Natural killer cell (primary cell): ENCODE data around the gene ADCY5. TPM values are rescaled to one million over a fixed set of nuclear protein-coding genes. Genes with fewer than 3 reads are reported as not detected.

Source experiments
- ATAC-seq, 3 donors: fragments of 150-1000 bp in 2 of 3; fragments of 200-7000 bp in 1 of 3; cut with Tn5 transposase; 1 replicate in 1 of 3; 2 replicates in 2 of 3; pipeline ENCODE4 v1.10.0; 2021; ENCODE audit warnings: mild to moderate bottlenecking in 2 of 3, moderate library complexity in 2 of 3
- DNase-seq, 2 donors: peaks; one replicate each; pipeline versions ENCODE4 v3.0.0 to v3.0.0-alpha.2; 2013 to 2021; ENCODE audit warnings: mixed read lengths in 1 of 2
- H3K27ac ChIP-seq: one replicate; pipeline ENCODE4 v1.5.1; 2013; ENCODE audit warnings: mild to moderate bottlenecking, low read length
- H3K27me3 ChIP-seq: one replicate; pipeline ENCODE4 v1.6.1; 2013; ENCODE audit warnings: low read length; ENCODE audit not compliant: control insufficient read depth, insufficient read depth
- H3K36me3 ChIP-seq: one replicate; pipeline ENCODE4 v1.6.1; 2013; ENCODE audit warnings: low read length; ENCODE audit not compliant: control insufficient read depth, insufficient read depth
- H3K4me1 ChIP-seq: one replicate; pipeline ENCODE4 v1.6.1; 2013; ENCODE audit warnings: low read length; ENCODE audit not compliant: control insufficient read depth, insufficient read depth
- H3K4me3 ChIP-seq: one replicate; pipeline ENCODE4 v1.5.1; 2013; ENCODE audit warnings: low read length
- H3K9me3 ChIP-seq: one replicate; pipeline ENCODE4 v1.6.1; 2013; ENCODE audit warnings: low read length; ENCODE audit not compliant: control insufficient read depth, insufficient read depth
- H3K27ac Mint-ChIP-seq, 2 donors: one replicate each; pipeline ENCODE4 v1.8.0; 2022; ENCODE audit warnings: mild to moderate bottlenecking in 2 of 2, mixed read lengths in 2 of 2, moderate library complexity in 1 of 2
- H3K27me3 Mint-ChIP-seq, 2 donors: one replicate each; pipeline ENCODE4 v1.8.0; 2022; ENCODE audit warnings: low read depth in 2 of 2, mixed read lengths in 2 of 2
- H3K36me3 Mint-ChIP-seq: one replicate; pipeline ENCODE4 v1.8.0; 2022; ENCODE audit warnings: mixed read lengths
- H3K4me1 Mint-ChIP-seq, 2 donors: one replicate each; pipeline ENCODE4 v1.8.0; 2022; ENCODE audit warnings: mixed read lengths in 2 of 2
- H3K4me3 Mint-ChIP-seq: one replicate; pipeline ENCODE4 v1.8.0; 2022; ENCODE audit warnings: mild to moderate bottlenecking, moderate library complexity, mixed read lengths
- H3K9me3 Mint-ChIP-seq, 2 donors: one replicate each; pipeline ENCODE4 v1.8.0; 2022; ENCODE audit warnings: mixed read lengths in 2 of 2
- CTCF ChIP-seq: fragments of 200-600 bp; IDR thresholded peaks from one replicate; pipeline ENCODE4 v1.8.0; 2022; ENCODE audit warnings: antibody characterized with exemption
- WGBS: methylation state at CpG from one replicate; pipeline ENCODE4 v1.1.7; 2013; ENCODE audit warnings: missing lambda C conversion rate; ENCODE audit not compliant: insufficient coverage; 5-methylcytosine and 5-hydroxymethylcytosine counted together
- intact Hi-C: fragments of 100-400 bp; cut with micrococcal nuclease; formaldehyde crosslinking; loops from one replicate; pipeline ENCODE4 v1.14.2; 2022
- total RNA-seq, 4 donors: library from RNA; stranded (reverse); fragments of 120-200 nt in 1 of 4; gene quantifications; one replicate each; pipeline versions ENCODE4 v1.2.3 to v1.2.4, GENCODE V29; 2013 to 2022

The ADCY5 gene
- total RNA-seq, 3 donors from 2014 or later (not counting 1 experiment from before 2014, with no cell fraction given), result not detected

DNA sequence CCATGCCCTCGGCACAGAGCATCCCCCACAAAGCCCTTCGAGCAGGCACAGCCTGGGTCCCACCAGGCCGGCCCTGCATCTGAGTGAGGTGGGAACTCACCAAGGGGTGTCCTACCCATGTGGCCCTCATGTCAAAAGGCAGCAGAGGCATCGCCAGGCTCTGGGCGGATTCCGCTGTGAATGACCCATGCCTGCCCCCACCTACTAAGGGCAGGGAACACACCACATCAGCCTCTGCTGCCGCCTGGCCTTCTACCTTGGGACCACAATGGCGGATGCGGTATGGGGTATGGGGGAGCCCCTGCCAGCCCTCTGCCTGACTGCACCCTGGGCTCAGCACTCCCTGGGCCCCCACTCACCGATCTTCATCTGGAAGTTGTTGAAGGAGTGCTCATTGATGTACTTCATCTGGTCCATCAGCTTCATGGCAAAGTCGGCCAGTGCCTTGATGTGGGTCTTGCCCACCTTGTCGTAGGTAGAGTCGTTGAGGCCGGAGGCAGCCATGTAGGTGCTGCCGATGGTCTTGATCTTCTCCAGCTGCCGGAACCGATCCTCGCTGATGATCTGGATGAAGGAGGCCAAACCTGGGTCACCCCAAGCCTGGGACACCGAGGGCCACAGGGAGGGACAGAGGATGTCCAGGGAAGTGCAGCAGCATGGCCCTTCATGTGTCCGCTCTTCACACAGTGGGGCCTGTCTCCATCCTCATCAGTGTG, 159.3 kb downstream of the ADCY5 start:
- H3K36me3 Mint-ChIP-seq, result no peaks in the 10 kb centered on the region

GRCh38 chr3:123287962-123288302, 161.0 kb downstream of the ADCY5 start:
- DNase-seq, result no peak
- no peak for TF ChIP-seq CTCF
- H3K27me3 ChIP-seq, result no peaks in the 10 kb centered on the region
- no peak for ATAC-seq
- H3K27ac ChIP-seq, result no peak overlapping the region
- Mint-ChIP-seq H3K27ac (no peak overlapping the region), H3K9me3 (no peaks in the 10 kb centered on the region), H3K4me3 (no peak overlapping the region), H3K27me3 (no peaks in the 10 kb centered on the region), H3K36me3 (no peaks in the 10 kb centered on the region), H3K4me1 (peaks cover 0 to 5% of the 10 kb centered on the region in 2 donors)
- H3K9me3 ChIP-seq, result no peaks in the 10 kb centered on the region
- intact Hi-C loops, result no loop called here
- H3K4me3 ChIP-seq, result no peak overlapping the region
- no peaks in the 10 kb centered on the region for H3K4me1 ChIP-seq
- no peaks in the 10 kb centered on the region for H3K36me3 ChIP-seq
- 82% methylated on average over 6 of the region's 6 CpGs for WGBS

More for the DNA sequence above, 159.3 kb downstream of the ADCY5 start:
- ATAC-seq, result no peak
- WGBS, result 95% methylated on average over 20 of the region's 20 CpGs
- no peak overlapping the region for H3K4me3 ChIP-seq
- intact Hi-C loops, result no loop called here
- no peak for DNase-seq
- no peaks in the 10 kb centered on the region for H3K36me3 ChIP-seq
- no peaks in the 10 kb centered on the region for H3K27me3 ChIP-seq
- no peak for TF ChIP-seq CTCF
- H3K4me1 Mint-ChIP-seq, result peaks cover 0 to 5% of the 10 kb centered on the region in 2 donors
- no peaks in the 10 kb centered on the region for H3K9me3 ChIP-seq
- no peaks in the 10 kb centered on the region for H3K4me1 ChIP-seq
- no peak overlapping the region for H3K27ac Mint-ChIP-seq
- no peak overlapping the region for H3K4me3 Mint-ChIP-seq
- H3K27ac ChIP-seq, result no peak overlapping the region
- H3K9me3 Mint-ChIP-seq, result no peaks in the 10 kb centered on the region
- H3K27me3 Mint-ChIP-seq, result no peaks in the 10 kb centered on the region

DNA sequence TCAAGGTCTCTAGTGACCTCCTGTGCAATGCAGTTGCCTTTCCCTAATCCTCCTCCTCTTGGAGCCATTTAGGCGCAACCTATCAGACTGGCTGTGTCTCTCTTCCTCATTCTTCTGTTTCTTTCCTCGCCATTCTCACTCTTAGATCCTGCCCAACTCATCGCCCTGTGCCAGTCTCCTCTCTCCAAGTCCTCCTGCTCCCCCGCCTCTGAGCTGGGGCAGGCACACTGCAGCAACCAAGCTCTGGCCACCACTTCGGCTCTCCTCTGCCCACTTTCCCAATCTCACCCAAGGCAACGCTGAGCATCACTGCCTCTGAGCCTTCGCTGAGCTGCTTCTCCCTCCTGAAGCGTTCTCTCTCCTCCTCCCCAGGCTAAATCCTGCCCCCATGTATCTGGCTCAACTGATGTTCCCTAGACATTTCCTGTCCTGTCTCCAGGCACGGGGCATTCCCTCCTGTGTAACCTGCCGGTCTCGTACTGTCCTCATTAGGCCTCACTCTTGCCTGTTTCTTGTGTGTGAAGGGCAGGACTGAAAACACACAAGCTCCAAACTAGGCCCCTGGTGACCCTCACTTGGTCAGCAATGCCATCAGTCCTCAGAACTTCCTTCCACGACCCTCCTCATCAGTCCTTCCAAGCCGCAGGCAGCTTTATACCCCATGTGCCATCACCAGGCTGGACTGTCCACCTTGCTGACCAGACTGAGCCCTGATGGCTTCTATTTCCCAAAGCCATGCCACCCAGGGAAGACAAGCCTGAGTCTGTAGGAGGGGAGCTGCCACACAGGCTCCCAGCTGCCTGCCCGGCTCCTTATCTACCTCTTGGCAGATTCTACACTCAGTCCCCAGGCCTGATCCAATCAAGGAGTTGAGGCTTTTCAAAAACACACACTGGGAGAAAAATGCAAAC, 161.6 kb downstream of the ADCY5 start:
- DNase-seq, result no peak
- TF ChIP-seq CTCF, result no peak
- H3K4me3 ChIP-seq, result no peak overlapping the region

More for the DNA sequence above, 161.6 kb downstream of the ADCY5 start:
- no peak for ATAC-seq
- no peaks in the 10 kb centered on the region for H3K36me3 Mint-ChIP-seq
- H3K4me1 Mint-ChIP-seq, result peaks cover 0 to 5% of the 10 kb centered on the region in 2 donors
- no peaks in the 10 kb centered on the region for H3K9me3 Mint-ChIP-seq
- no peaks in the 10 kb centered on the region for H3K9me3 ChIP-seq
- no peaks in the 10 kb centered on the region for H3K27me3 Mint-ChIP-seq
- intact Hi-C loops, result no loop called here
- 91% methylated on average over 14 of the region's 14 CpGs for WGBS
- H3K36me3 ChIP-seq, result no peaks in the 10 kb centered on the region
- no peak overlapping the region for H3K27ac Mint-ChIP-seq
- H3K27me3 ChIP-seq, result no peaks in the 10 kb centered on the region
- no peaks in the 10 kb centered on the region for H3K4me1 ChIP-seq
- H3K27ac ChIP-seq, result no peak overlapping the region
- no peak overlapping the region for H3K4me3 Mint-ChIP-seq
